Esophagus squamous epithelium (tissue), 4 donors: ENCODE results near the gene H6PD.

Experiments
- POLR2A ChIP-seq, 4 donors: fragments of 450-650 bp; IDR thresholded peaks; one replicate each; pipeline ENCODE4 v1.6.1; 2017; ENCODE audit warnings: antibody characterized with exemption in 4 of 4, mild to moderate bottlenecking in 4 of 4, moderate library complexity in 3 of 4
- TF ChIP-seq, protein P1 (sequence below), 6 experiments: fragments of 450-650 bp in 4 of 6; fragments of 200-600 bp in 2 of 6; sonication (generic) in 2 of 6; IDR thresholded peaks; one replicate each; pipeline ENCODE4 v1.5.1; 2016 to 2019; ENCODE audit warnings: antibody characterized with exemption in 6 of 6, mild to moderate bottlenecking in 4 of 6, moderate library complexity in 4 of 6

DNA sequence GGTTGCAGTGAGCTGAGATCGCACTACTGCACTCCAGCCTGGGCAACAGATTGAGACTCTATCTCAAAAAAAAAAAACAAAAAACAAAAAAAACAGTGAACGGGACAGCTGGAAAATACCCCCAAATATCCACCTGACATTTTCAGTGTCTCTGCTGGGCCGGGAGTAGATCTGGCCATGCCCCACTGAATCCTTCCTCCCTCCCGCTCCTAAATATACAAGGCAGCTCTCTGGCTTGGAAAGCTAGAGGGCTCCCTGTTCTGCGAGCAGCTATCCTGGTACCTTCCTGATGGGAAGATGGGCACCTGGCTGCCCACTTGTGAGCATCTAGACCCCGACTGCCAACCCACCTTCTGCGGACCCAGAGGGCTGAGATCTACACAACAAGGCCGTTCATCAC, 79.5 kb downstream of the H6PD start:
- TF ChIP-seq, protein P1, sequence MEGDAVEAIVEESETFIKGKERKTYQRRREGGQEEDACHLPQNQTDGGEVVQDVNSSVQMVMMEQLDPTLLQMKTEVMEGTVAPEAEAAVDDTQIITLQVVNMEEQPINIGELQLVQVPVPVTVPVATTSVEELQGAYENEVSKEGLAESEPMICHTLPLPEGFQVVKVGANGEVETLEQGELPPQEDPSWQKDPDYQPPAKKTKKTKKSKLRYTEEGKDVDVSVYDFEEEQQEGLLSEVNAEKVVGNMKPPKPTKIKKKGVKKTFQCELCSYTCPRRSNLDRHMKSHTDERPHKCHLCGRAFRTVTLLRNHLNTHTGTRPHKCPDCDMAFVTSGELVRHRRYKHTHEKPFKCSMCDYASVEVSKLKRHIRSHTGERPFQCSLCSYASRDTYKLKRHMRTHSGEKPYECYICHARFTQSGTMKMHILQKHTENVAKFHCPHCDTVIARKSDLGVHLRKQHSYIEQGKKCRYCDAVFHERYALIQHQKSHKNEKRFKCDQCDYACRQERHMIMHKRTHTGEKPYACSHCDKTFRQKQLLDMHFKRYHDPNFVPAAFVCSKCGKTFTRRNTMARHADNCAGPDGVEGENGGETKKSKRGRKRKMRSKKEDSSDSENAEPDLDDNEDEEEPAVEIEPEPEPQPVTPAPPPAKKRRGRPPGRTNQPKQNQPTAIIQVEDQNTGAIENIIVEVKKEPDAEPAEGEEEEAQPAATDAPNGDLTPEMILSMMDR (IDR thresholded peaks at IDR 0.05), result no peak
- TF ChIP-seq POLR2A (IDR thresholded peaks at IDR 0.05), result no peak
